HG03039 (cell line): ENCODE measurements around the gene ACAP1.
"Not testable (repeated sequence)": the region's sequence is repeated elsewhere in the genome, so short reads cannot be mapped to it uniquely, and the experiment has no call there.

Experiments used
- ATAC-seq: cut with Tn5 transposase; IDR thresholded peaks from one replicate; pipeline ENCODE4 v1.9.1; 2021; ENCODE audit warnings: mild to moderate bottlenecking, moderate library complexity; ENCODE audit not compliant: unreplicated experiment

ACAP1 gene

GRCh38 chr17:7352910-7353635 is 16.7 kb downstream of the ACAP1 start:
- no peak for ATAC-seq

DNA sequence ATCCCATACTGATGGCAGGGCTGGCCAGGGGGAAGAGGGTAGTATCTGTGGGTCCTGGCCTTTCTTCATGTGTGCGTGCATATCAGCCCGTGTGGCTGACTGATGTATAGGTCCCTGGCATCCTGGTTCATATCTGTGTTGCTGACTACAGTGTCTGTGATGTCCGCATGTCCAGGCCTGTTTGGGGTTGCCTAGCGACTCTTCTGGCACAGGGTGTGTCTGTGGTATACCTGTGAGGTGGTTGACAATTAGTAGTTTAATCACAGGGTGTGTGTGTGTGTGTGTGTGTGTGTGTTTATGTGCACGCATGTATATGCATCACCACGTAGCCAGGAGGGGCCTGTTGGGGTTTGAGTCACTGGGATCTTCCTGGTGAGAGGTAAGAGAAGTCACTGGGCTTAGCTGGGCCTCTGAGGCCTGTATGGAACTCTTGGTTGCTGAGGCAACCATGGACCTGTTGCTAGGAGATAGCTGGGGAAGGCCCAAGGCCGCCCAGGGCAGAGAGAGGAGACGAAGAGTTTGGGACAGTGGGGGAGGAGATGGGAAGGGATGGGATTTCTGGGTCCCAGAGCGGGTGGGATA is 18.0 kb downstream of the ACAP1 start:
- no peak for ATAC-seq

DNA sequence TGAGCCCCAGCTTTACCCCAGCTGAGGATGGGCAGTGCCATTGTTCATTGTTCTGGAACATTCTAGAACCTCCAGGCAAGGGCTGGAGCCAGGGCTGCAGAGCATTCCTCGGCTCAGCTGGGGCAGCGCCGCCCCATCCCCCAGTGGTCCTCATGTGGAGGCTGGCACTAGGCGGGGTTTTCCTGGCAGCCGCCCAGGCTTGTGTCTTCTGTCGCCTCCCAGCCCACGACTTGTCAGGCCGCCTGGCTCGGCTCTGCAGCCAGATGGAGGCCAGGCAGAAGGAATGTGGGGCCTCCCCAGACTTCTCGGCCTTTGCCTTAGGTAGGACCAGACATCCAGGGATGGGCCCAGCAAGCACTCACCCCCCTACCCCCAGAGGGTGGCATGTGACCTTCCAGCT is 18.7 kb downstream of the ACAP1 start, which contains the start of gene TMEM95:
TSS of gene TMEM95 (plus strand) at position 104 of the 400 bp plus-strand sequence. CDS start at position 153, 49 bp downstream.
- ATAC-seq: no peak

DNA sequence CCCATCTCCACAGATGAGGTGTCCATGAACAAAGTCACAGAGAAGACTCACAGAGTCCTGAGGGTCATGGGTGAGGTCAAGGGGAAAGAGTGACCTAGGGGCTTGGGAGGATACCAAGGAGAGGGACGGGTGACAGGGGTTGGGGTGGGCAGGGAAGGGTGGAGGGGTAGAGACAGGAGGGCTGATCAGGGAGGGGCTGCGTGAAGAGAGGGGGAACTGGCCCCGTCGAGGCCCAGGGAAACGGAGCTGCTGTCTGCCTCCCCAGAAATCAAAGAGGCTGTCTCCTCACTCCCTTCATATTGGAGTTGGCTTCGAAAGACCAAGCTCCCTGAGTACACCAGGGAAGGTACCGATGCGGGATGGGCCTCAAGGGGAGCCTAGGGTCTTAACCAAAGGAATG is 19.2 kb downstream of the ACAP1 start:
- no peak for ATAC-seq

DNA sequence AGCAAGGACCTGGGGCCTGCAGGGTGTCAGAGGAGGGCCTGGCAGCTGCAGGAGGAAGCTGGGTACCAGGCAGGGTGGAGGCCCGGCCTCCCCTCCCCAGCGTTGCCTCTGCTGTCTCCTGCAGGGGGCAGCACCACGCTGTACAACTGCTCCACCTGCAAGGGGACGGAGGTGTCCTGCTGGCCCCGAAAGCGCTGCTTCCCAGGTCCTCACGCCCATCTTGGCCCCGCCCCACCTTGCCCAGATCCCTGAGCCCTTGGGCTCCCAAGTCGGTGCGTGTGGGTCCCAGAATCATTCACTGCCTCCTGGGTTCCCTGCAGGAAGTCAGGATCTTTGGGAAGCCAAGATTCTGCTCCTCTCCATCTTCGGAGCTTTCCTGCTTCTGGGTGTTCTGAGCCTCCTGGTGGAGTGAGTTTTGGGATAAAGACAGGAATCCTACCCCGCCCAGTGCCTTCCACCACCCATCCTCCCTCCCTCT is 19.8 kb downstream of the ACAP1 start:
- no peak for ATAC-seq

- ATAC-seq: no peak
These were observed 20.4 kb downstream of the ACAP1 start for GRCh38 chr17:7356756-7357155.

GRCh38 chr17:7357381-7357780 is 21.1 kb downstream of the ACAP1 start:
- no peak for ATAC-seq

GRCh38 chr17:7361906-7362305 is 25.6 kb downstream of the ACAP1 start:
- no peak for ATAC-seq

- ATAC-seq: no peak
These were observed 27.0 kb downstream of the ACAP1 start for GRCh38 chr17:7363311-7363710.

DNA sequence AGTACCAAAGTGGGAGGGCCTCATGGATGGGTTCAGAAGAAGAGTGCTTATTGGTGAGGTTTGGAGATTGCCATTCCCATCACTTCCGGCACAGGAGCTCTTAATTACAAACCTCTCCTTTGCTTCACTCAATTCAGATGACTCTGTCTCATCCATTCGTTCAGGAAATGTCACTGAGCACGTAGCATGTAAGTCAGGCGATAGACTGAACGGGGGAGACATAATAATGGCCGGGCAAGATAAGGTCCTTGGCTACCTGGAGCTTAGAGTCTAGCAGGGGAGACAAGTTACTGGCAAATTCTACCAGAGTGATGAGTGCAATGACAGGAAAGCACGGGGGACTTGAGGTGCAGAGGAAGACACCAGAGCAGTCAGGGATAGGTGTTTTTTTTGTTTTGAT is 29.6 kb downstream of the ACAP1 start:
- ATAC-seq: not testable (repeated sequence)

- no peak for ATAC-seq
These were observed 30.8 kb downstream of the ACAP1 start for GRCh38 chr17:7367083-7367482.

DNA sequence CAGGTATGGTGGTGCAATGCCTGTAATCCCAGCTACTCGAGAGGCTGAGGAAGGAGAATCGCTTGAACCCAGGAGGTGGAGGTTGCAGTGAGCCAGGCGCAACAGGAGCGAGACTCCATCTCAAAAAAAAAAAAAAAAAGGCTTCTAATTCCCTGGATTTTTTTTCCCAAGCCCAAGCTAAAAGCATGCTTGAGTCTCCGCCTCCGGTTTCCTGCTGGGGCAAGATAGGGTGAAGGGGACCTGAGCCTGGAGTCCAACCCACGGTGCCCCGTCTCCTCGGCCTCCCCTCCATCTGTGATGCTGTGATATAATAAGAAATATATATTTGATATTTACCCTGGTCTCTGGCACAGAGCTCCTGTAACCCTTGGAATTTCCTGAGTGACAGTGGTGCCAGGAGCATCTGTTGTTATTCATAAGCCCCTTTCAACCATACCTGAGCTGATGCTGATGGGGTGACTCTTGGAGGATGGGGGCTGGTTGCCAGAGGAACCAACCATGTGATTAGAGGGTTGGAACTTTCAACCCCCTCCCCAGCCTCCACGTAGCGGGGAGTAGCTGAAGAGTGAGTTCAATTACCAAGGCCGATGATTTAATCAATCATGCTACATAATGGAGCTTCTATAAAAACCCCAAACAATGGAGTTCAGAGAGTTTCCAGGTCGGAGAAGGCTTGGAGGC is 31.7 kb downstream of the ACAP1 start:
- ATAC-seq: no peak

DNA sequence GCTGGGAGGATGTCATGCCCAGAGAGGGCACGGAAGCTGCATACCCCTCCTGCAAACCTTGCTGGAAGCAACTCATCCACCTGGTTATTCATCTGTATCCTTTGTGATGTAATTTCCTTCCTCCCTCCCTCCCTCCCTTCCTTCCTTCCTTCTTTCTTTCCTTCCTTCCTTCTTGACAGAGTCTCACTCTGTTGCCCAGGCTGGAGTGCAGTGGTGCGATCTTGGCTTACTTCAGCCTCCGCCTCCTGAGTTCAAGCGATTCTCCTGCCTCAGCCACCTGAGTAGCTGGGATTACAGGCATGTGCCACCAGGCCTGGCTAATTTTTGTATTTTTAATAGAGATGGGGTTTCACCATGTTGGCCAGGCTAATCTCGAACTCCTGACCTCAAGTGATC is 32.3 kb downstream of the ACAP1 start:
- not testable (repeated sequence) for ATAC-seq

- ATAC-seq: no peak
These were observed 33.5 kb downstream of the ACAP1 start for GRCh38 chr17:7369825-7370224.

GRCh38 chr17:7370853-7371252 is 34.5 kb downstream of the ACAP1 start:
- ATAC-seq: no peak

DNA sequence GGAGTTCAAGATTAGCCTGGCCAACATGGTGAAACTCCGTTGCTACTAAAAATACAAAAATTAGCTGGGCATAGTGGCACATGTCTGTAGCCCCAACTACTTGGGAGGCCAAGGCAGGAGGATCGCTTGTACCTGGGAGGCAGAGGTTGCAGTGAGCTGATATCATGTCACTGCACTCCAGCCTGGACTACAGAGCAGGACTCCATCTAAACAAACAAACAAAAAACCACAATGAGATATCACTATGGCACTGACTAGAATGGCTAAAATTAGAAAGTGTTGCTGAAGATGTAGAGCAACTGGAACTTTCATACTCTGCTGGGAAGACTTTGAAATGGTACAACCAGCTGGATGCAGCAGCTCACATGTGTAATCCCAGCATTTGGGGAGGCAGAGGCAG is 38.0 kb downstream of the ACAP1 start:
- no peak for ATAC-seq

GRCh38 chr17:7379134-7379533 is 42.8 kb downstream of the ACAP1 start:
- ATAC-seq: no peak

GRCh38 chr17:7380321-7380720 is 44.0 kb downstream of the ACAP1 start:
- ATAC-seq: no peak

DNA sequence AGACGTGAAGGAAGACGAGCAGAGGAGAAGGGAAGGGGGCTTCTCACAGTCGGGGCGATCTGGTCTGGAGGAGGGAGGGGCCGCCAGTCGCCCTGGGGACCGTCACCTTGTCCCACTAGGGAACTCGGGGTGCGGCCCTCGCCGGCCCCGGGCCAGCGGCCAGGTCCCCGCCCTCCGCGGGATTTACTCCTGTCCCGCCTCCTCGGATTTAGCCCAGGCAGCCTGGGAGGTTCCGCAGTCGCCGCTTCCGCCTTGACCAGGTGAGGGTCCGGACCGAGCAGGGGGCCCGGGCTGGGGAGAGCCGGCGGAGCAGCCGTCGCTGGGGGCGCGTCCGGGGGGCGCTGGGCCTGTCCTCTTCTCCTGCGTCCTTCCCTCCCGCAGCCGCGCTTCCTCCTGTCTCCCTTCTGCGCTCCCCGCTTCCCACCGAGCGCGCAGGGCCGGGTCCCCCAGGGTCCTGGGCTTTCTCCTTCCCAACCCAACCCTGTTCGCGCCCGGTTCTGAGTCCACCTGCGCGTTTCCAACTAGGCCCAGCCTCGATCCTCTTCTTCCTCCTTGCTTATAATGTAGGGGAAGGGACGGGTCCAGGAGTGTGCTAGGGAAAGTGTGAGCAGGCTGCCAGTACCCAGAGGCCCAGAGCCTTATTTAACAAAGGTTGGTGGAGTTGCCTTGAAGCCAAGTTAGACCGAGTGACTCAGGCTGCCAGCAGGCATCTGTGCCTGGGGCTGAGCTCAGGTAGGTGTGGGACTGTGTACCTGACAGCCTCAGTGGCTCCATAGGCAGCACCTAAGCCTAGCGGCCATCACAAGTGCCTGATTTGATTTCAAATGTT is 44.7 kb downstream of the ACAP1 start, which contains the start of gene TNK1:
TSS of gene TNK1 (plus strand) at position 235 of the 829 bp plus-strand sequence. CDS start 1,838 bp downstream, outside the sequence.
- ATAC-seq: no peak

DNA sequence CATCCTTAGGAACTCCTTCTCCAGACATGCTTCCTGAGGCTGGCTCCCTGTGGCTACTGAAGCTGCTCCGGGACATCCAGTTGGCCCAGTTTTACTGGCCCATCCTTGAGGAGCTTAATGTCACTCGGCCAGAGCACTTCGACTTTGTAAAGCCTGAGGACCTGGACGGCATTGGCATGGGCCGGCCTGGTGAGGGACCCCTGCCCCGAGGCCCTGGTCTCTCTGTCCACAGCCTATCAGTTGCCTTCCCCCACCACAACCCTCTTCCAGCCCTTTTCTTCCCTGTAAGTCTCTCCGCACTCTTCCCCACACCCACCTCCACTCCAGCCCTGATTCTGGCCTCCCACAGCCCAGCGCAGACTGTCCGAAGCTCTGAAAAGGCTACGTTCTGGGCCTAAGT is 46.6 kb downstream of the ACAP1 start:
- no peak for ATAC-seq

DNA sequence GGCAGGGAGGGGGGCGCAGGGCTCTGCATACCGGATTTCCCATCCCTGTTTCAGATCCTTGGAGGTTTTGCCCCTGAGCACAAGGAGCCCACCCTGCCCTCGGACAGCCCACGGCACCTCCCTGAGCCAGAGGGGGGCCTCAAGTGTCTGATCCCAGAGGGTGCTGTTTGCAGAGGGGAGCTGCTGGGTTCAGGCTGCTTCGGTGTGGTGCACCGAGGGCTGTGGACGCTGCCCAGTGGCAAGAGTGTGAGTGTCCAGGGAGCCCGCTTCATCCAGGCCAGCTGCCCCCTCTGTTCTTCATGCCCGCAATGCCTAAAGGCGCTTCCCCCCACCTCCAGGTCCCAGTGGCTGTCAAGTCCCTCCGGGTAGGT is 47.0 kb downstream of the ACAP1 start:
- no peak for ATAC-seq
